Endothelial cell of umbilical vein (primary cell): ENCODE data around the gene RAB1A. TPM values are rescaled to one million over a fixed set of nuclear protein-coding genes. Genes with fewer than 3 reads are reported as not detected.

ENCODE experiments used
- BruUV-seq: library from RNA; stranded (reverse); fragments of 400-500 nt; replicated peaks from 2 replicates; lab custom pipeline; 2021; lab: Mats Ljungman, UMichigan
- CTCF ChIA-PET: fragments of 300-600, 350-600 bp; sonication (Branson Sonifier 250); formaldehyde crosslinking; loops from one replicate; lab custom pipeline; 2021; ENCODE audit warnings: antibody characterized with exemption, inconsistent platforms; lab: Charles Lee
- POLR2A ChIA-PET: fragments of 300-600, 350-600 bp; sonication (Branson Sonifier 250); formaldehyde crosslinking; loops from one replicate; lab custom pipeline; 2021; ENCODE audit warnings: antibody characterized with exemption, inconsistent platforms; lab: Charles Lee
- DNase-seq: peaks from one replicate; pipeline ENCODE4 v3.0.0-alpha.2; 2011; ENCODE audit warnings: low read depth, low spot score
- FAIRE-seq: peaks from 2 replicates; lab custom pipeline; 2011; peaks lifted over from hg19 to GRCh38; lab: Jason Lieb, UNC
- H2AFZ ChIP-seq: 2 replicates; pipeline ENCODE4 v1.6.0; 2012; ENCODE audit warnings: low read depth, low read length, control low read depth, inconsistent platforms
- H3K27ac ChIP-seq: 2 replicates; pipeline ENCODE4 v1.5.1; 2011; ENCODE audit warnings: low read depth, mild to moderate bottlenecking, control low read depth, low read length, moderate library complexity; ENCODE audit not compliant: insufficient read depth
- H3K27me3 ChIP-seq, 2 experiments: 2 replicates each; pipeline versions ENCODE4 v1.6.0 to v1.6.1; 2011; ENCODE audit warnings: low read length in 2 of 2, mixed read lengths in 1 of 2; ENCODE audit not compliant: control insufficient read depth in 2 of 2, insufficient read depth in 2 of 2
- H3K36me3 ChIP-seq, 2 experiments: 2 replicates in 1 of 2; 3 replicates in 1 of 2; pipeline ENCODE4 v1.5.1; 2011; ENCODE audit warnings: low read length in 2 of 2, mild to moderate bottlenecking in 1 of 2, moderate library complexity in 1 of 2; ENCODE audit not compliant: control insufficient read depth in 2 of 2, insufficient read depth in 2 of 2; ENCODE audit errors: extremely low read depth in 1 of 2
- H3K4me1 ChIP-seq: 3 replicates; pipeline ENCODE4 v1.5.1; 2011; ENCODE audit warnings: mild to moderate bottlenecking, low read length; ENCODE audit not compliant: control insufficient read depth, insufficient read depth; ENCODE audit errors: extremely low read depth
- H3K4me2 ChIP-seq: 2 replicates; pipeline ENCODE4 v1.6.1; 2011; ENCODE audit warnings: low read length, control low read depth, mixed read lengths; ENCODE audit not compliant: insufficient read depth
- H3K4me3 ChIP-seq, 3 experiments: fragments of 200-600 bp in 1 of 3; sonication (generic), shearing (Covaris generic) in 1 of 3; replicated peaks in 1 of 3; 2 replicates each; pipeline ENCODE4 v1.5.1; 2011 to 2016; ENCODE audit warnings: control low read depth in 3 of 3, low read length in 3 of 3, mild to moderate bottlenecking in 2 of 3, inconsistent platforms in 1 of 3, low read depth in 1 of 3, moderate library complexity in 1 of 3; ENCODE audit not compliant: insufficient read depth in 1 of 3
- H3K79me2 ChIP-seq: 2 replicates; pipeline ENCODE4 v1.6.0; 2012; ENCODE audit warnings: low read length, inconsistent platforms; ENCODE audit not compliant: control insufficient read depth, insufficient read depth
- H3K9ac ChIP-seq: replicated peaks from 2 replicates; pipeline ENCODE3; 2011; ENCODE audit warnings: low read length, control low read depth; ENCODE audit not compliant: insufficient read depth; ENCODE audit errors: extremely low read depth
- H3K9me1 ChIP-seq: replicated peaks from 3 replicates; pipeline ENCODE4 v1.6.0; 2011; ENCODE audit warnings: mild to moderate bottlenecking, low read length; ENCODE audit not compliant: control insufficient read depth, insufficient read depth; ENCODE audit errors: extremely low read depth
- H3K9me3 ChIP-seq: replicated peaks from 2 replicates; pipeline ENCODE4 v1.5.1; 2012; ENCODE audit warnings: low read length, inconsistent platforms; ENCODE audit not compliant: control insufficient read depth, insufficient read depth
- H4K20me1 ChIP-seq: replicated peaks from 2 replicates; pipeline ENCODE3; 2011; ENCODE audit warnings: mild to moderate bottlenecking, low read length; ENCODE audit not compliant: control insufficient read depth, insufficient read depth; ENCODE audit errors: extremely low read depth
- FOS ChIP-seq: IDR thresholded peaks from 2 replicates; pipeline ENCODE4 v1.6.1; 2011; ENCODE audit warnings: mild to moderate bottlenecking, low read length, moderate library complexity, borderline replicate concordance; ENCODE audit not compliant: insufficient read depth
- GATA2 ChIP-seq: IDR thresholded peaks from 2 replicates; pipeline ENCODE4 v1.7.0; 2011; ENCODE audit warnings: low read depth, mild to moderate bottlenecking, moderate library complexity, mixed read lengths, low read length; ENCODE audit not compliant: insufficient read length, insufficient read depth
- dilution Hi-C: fragments of 300-500 bp; cut with MboI; formaldehyde crosslinking; loops from one replicate; pipeline ENCODE4 v1.15.0; 2019; ENCODE audit warnings: low sequenced_read_pairs; ENCODE audit not compliant: extremely low pct_ligation_motif_present
- intact Hi-C: fragments of 100-400 bp; cut with micrococcal nuclease; formaldehyde crosslinking; loops from one replicate; pipeline ENCODE4 v1.10.0; 2022
- polyA plus RNA-seq, 4 experiments: library from polyadenylated mRNA; depleted of rRNA in 3 of 4; stranded (reverse) in 3 of 4; unstranded in 1 of 4; fragments of >200 nt; gene quantifications; 2 replicates each; pipeline versions ENCODE4 v1.2.1 to v1.2.3, GENCODE V29; 2011 to 2012; ENCODE audit warnings: missing spikeins in 1 of 4
- total RNA-seq: library from RNA; stranded (reverse); gene quantifications from 2 replicates; pipeline ENCODE4 v1.2.3, GENCODE V29; 2021
- TF ChIP-seq, protein P1 (sequence below): IDR thresholded peaks from 2 replicates; pipeline ENCODE4 v1.6.1; 2011; ENCODE audit not compliant: insufficient read depth, insufficient read length
- TF ChIP-seq, protein P2 (sequence below), 2 donors: IDR thresholded peaks; 1 replicate in 1 of 2; 2 replicates in 1 of 2; pipeline ENCODE4 v1.5.1; 2011; ENCODE audit warnings: low read length in 2 of 2, mild to moderate bottlenecking in 2 of 2, moderate library complexity in 2 of 2, control low read depth in 1 of 2, inconsistent platforms in 1 of 2, low read depth in 1 of 2; ENCODE audit not compliant: insufficient read depth in 1 of 2; ENCODE audit errors: extremely low read depth in 1 of 2

RAB1A gene
- total and polyA plus RNA-seq, 2 donors (not counting 3 experiments of a cell fraction or from before 2014, with no cell fraction given) = 121 to 176 TPM

DNA sequence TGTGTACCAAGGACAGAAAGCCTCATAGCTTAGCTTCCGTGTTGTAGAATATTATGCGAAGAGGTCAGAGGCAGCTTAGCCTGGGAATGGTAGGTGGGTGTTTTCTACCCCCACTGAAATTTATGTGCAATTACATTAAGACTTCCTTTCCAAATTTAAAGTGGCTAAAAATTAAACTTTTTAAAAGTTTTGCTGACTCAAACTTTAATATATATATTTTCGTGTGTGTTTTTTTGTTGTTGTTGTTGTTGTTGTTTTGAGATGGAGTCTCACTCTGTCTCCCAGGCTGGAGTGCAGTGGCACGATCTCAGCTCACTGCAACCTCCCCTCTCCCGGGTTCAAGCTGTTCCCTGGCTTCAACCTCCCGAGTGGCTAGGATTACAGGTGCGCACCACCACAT is 4.3 kb upstream of the RAB1A start:
- POLR2A ChIA-PET = no interaction called here

More for the DNA sequence above, 4.3 kb upstream of the RAB1A start:
- no peaks in the 10 kb centered on the region for H3K36me3 ChIP-seq
- intact Hi-C loops (loop anchor here (5.0 kb wide), 1 partner anchor 298 kb away; the partner anchor contains the start of gene SPRED2), dilution Hi-C loops (no loop called here)
- no peaks in the 10 kb centered on the region for H3K9me1 ChIP-seq
- peaks cover under 1% of the 10 kb centered on the region for H4K20me1 ChIP-seq
- TF ChIP-seq, protein P1, sequence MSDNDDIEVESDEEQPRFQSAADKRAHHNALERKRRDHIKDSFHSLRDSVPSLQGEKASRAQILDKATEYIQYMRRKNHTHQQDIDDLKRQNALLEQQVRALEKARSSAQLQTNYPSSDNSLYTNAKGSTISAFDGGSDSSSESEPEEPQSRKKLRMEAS = no peak
- TF ChIP-seq FOS (no peak), GATA2 (no peak)
- TF ChIP-seq, protein P2, sequence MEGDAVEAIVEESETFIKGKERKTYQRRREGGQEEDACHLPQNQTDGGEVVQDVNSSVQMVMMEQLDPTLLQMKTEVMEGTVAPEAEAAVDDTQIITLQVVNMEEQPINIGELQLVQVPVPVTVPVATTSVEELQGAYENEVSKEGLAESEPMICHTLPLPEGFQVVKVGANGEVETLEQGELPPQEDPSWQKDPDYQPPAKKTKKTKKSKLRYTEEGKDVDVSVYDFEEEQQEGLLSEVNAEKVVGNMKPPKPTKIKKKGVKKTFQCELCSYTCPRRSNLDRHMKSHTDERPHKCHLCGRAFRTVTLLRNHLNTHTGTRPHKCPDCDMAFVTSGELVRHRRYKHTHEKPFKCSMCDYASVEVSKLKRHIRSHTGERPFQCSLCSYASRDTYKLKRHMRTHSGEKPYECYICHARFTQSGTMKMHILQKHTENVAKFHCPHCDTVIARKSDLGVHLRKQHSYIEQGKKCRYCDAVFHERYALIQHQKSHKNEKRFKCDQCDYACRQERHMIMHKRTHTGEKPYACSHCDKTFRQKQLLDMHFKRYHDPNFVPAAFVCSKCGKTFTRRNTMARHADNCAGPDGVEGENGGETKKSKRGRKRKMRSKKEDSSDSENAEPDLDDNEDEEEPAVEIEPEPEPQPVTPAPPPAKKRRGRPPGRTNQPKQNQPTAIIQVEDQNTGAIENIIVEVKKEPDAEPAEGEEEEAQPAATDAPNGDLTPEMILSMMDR (IDR thresholded peaks at IDR 0.05; ENCODE audit: extremely low read depth in 1 of 2, insufficient read depth in 1 of 2, low read depth in 1 of 2, low read length in 2 of 2) = no peak
- BruUV-seq = no TSS peak
- no peak overlapping the region for H3K4me2 ChIP-seq
- no peaks in the 10 kb centered on the region for H3K27me3 ChIP-seq
- H3K9ac ChIP-seq = no peak overlapping the region
- H3K4me3 ChIP-seq = no peak overlapping the region
- H2AFZ ChIP-seq = no peak overlapping the region
- peaks cover 3% of the 10 kb centered on the region for H3K4me1 ChIP-seq
- CTCF ChIA-PET = interaction anchor here (0.6 to 3.0 kb wide), 5 partner anchors 9 to 69 kb away, joined by 3 to 8 read pairs (median 5); no protein-coding TSS in a partner anchor
- peaks cover 7% of the 10 kb centered on the region for H3K79me2 ChIP-seq
- DNase-seq (no peak), FAIRE-seq (no peak)
- no peaks in the 10 kb centered on the region for H3K9me3 ChIP-seq
- no peak overlapping the region for H3K27ac ChIP-seq
